Endothelial cell of umbilical vein (primary cell): ENCODE data around the gene MYLK2. TPM values are rescaled to one million over a fixed set of nuclear protein-coding genes. Genes with fewer than 3 reads are reported as not detected.

Experiments used
- BruUV-seq: library from RNA; stranded (reverse); fragments of 400-500 nt; replicated peaks from 2 replicates; lab custom pipeline; 2021; lab: Mats Ljungman, UMichigan
- CTCF ChIA-PET: fragments of 300-600, 350-600 bp; sonication (Branson Sonifier 250); formaldehyde crosslinking; loops from one replicate; lab custom pipeline; 2021; ENCODE audit warnings: antibody characterized with exemption, inconsistent platforms; lab: Charles Lee
- POLR2A ChIA-PET: fragments of 300-600, 350-600 bp; sonication (Branson Sonifier 250); formaldehyde crosslinking; loops from one replicate; lab custom pipeline; 2021; ENCODE audit warnings: antibody characterized with exemption, inconsistent platforms; lab: Charles Lee
- DNase-seq: peaks from one replicate; pipeline ENCODE4 v3.0.0-alpha.2; 2011; ENCODE audit warnings: low read depth, low spot score
- FAIRE-seq: peaks from 2 replicates; lab custom pipeline; 2011; peaks lifted over from hg19 to GRCh38; lab: Jason Lieb, UNC
- H2AFZ ChIP-seq: 2 replicates; pipeline ENCODE4 v1.6.0; 2012; ENCODE audit warnings: low read depth, low read length, control low read depth, inconsistent platforms
- H3K27ac ChIP-seq: 2 replicates; pipeline ENCODE4 v1.5.1; 2011; ENCODE audit warnings: low read depth, mild to moderate bottlenecking, control low read depth, low read length, moderate library complexity; ENCODE audit not compliant: insufficient read depth
- H3K27me3 ChIP-seq, 2 experiments: 2 replicates each; pipeline versions ENCODE4 v1.6.0 to v1.6.1; 2011; ENCODE audit warnings: low read length in 2 of 2, mixed read lengths in 1 of 2; ENCODE audit not compliant: control insufficient read depth in 2 of 2, insufficient read depth in 2 of 2
- H3K36me3 ChIP-seq, 2 experiments: 2 replicates in 1 of 2; 3 replicates in 1 of 2; pipeline ENCODE4 v1.5.1; 2011; ENCODE audit warnings: low read length in 2 of 2, mild to moderate bottlenecking in 1 of 2, moderate library complexity in 1 of 2; ENCODE audit not compliant: control insufficient read depth in 2 of 2, insufficient read depth in 2 of 2; ENCODE audit errors: extremely low read depth in 1 of 2
- H3K4me1 ChIP-seq: 3 replicates; pipeline ENCODE4 v1.5.1; 2011; ENCODE audit warnings: mild to moderate bottlenecking, low read length; ENCODE audit not compliant: control insufficient read depth, insufficient read depth; ENCODE audit errors: extremely low read depth
- H3K4me2 ChIP-seq: 2 replicates; pipeline ENCODE4 v1.6.1; 2011; ENCODE audit warnings: low read length, control low read depth, mixed read lengths; ENCODE audit not compliant: insufficient read depth
- H3K4me3 ChIP-seq, 3 experiments: fragments of 200-600 bp in 1 of 3; sonication (generic), shearing (Covaris generic) in 1 of 3; replicated peaks in 1 of 3; 2 replicates each; pipeline ENCODE4 v1.5.1; 2011 to 2016; ENCODE audit warnings: control low read depth in 3 of 3, low read length in 3 of 3, mild to moderate bottlenecking in 2 of 3, inconsistent platforms in 1 of 3, low read depth in 1 of 3, moderate library complexity in 1 of 3; ENCODE audit not compliant: insufficient read depth in 1 of 3
- H3K79me2 ChIP-seq: 2 replicates; pipeline ENCODE4 v1.6.0; 2012; ENCODE audit warnings: low read length, inconsistent platforms; ENCODE audit not compliant: control insufficient read depth, insufficient read depth
- H3K9ac ChIP-seq: replicated peaks from 2 replicates; pipeline ENCODE3; 2011; ENCODE audit warnings: low read length, control low read depth; ENCODE audit not compliant: insufficient read depth; ENCODE audit errors: extremely low read depth
- H3K9me1 ChIP-seq: replicated peaks from 3 replicates; pipeline ENCODE4 v1.6.0; 2011; ENCODE audit warnings: mild to moderate bottlenecking, low read length; ENCODE audit not compliant: control insufficient read depth, insufficient read depth; ENCODE audit errors: extremely low read depth
- H3K9me3 ChIP-seq: replicated peaks from 2 replicates; pipeline ENCODE4 v1.5.1; 2012; ENCODE audit warnings: low read length, inconsistent platforms; ENCODE audit not compliant: control insufficient read depth, insufficient read depth
- H4K20me1 ChIP-seq: replicated peaks from 2 replicates; pipeline ENCODE3; 2011; ENCODE audit warnings: mild to moderate bottlenecking, low read length; ENCODE audit not compliant: control insufficient read depth, insufficient read depth; ENCODE audit errors: extremely low read depth
- EZH2 ChIP-seq: IDR thresholded peaks from 2 replicates; pipeline ENCODE4 v1.6.1; 2012; ENCODE audit warnings: borderline replicate concordance, low read depth, mild to moderate bottlenecking, moderate library complexity, low read length, inconsistent platforms; ENCODE audit not compliant: severe bottlenecking
- FOS ChIP-seq: IDR thresholded peaks from 2 replicates; pipeline ENCODE4 v1.6.1; 2011; ENCODE audit warnings: mild to moderate bottlenecking, low read length, moderate library complexity, borderline replicate concordance; ENCODE audit not compliant: insufficient read depth
- GATA2 ChIP-seq: IDR thresholded peaks from 2 replicates; pipeline ENCODE4 v1.7.0; 2011; ENCODE audit warnings: low read depth, mild to moderate bottlenecking, moderate library complexity, mixed read lengths, low read length; ENCODE audit not compliant: insufficient read length, insufficient read depth
- JUN ChIP-seq: IDR thresholded peaks from 2 replicates; pipeline ENCODE4 v1.6.1; 2011; ENCODE audit warnings: borderline replicate concordance, low read depth; ENCODE audit not compliant: insufficient read length, insufficient read depth
- MYC ChIP-seq: IDR thresholded peaks from one replicate; pipeline ENCODE4 v1.6.1; 2011; ENCODE audit warnings: mild to moderate bottlenecking, low read depth, low read length
- POLR2A ChIP-seq: IDR thresholded peaks from 2 replicates; pipeline ENCODE4 v1.6.1; 2012; ENCODE audit warnings: low read depth, mild to moderate bottlenecking, control low read depth, low read length
- POLR2AphosphoS5 ChIP-seq: IDR thresholded peaks from 2 replicates; pipeline ENCODE4 v1.6.1; 2012; ENCODE audit warnings: low read depth, mild to moderate bottlenecking, control low read depth, low read length, moderate library complexity; ENCODE audit not compliant: insufficient read depth
- dilution Hi-C: fragments of 300-500 bp; cut with MboI; formaldehyde crosslinking; loops from one replicate; pipeline ENCODE4 v1.15.0; 2019; ENCODE audit warnings: low sequenced_read_pairs; ENCODE audit not compliant: extremely low pct_ligation_motif_present
- intact Hi-C: fragments of 100-400 bp; cut with micrococcal nuclease; formaldehyde crosslinking; loops from one replicate; pipeline ENCODE4 v1.10.0; 2022
- polyA plus RNA-seq, 4 experiments: library from polyadenylated mRNA; depleted of rRNA in 3 of 4; stranded (reverse) in 3 of 4; unstranded in 1 of 4; fragments of >200 nt; gene quantifications; 2 replicates each; pipeline versions ENCODE4 v1.2.1 to v1.2.3, GENCODE V29; 2011 to 2012; ENCODE audit warnings: missing spikeins in 1 of 4
- total RNA-seq: library from RNA; stranded (reverse); gene quantifications from 2 replicates; pipeline ENCODE4 v1.2.3, GENCODE V29; 2021
- TF ChIP-seq, protein P1 (sequence below): IDR thresholded peaks from 2 replicates; pipeline ENCODE4 v1.6.1; 2011; ENCODE audit not compliant: insufficient read depth, insufficient read length
- TF ChIP-seq, protein P2 (sequence below), 2 donors: IDR thresholded peaks; 1 replicate in 1 of 2; 2 replicates in 1 of 2; pipeline ENCODE4 v1.5.1; 2011; ENCODE audit warnings: low read length in 2 of 2, mild to moderate bottlenecking in 2 of 2, moderate library complexity in 2 of 2, control low read depth in 1 of 2, inconsistent platforms in 1 of 2, low read depth in 1 of 2; ENCODE audit not compliant: insufficient read depth in 1 of 2; ENCODE audit errors: extremely low read depth in 1 of 2

The MYLK2 gene
- total and polyA plus RNA-seq, 2 donors (not counting 3 experiments of a cell fraction or from before 2014, with no cell fraction given), result 2.6 to 2.7 TPM

DNA sequence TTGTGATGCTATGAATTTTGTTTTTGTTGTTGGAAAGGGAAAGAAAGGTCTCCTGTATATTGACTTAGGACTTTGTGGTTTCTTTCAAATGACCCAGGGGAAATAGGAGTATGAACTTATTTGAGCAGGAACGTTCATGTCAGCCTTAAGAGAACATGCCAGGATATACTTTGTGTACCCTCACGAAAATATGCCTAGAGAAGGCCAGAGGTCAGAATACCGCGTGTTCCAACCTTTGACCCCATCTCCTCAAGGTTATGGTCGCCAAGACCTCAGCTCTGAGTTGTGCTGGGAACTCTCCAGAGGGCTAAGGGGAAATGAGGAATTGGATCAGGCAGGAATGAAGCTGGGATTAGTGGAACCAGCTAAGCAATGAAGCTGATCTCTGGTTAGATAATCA lies 62.8 kb downstream of the MYLK2 start:
- no peak overlapping the region for H3K4me2 ChIP-seq
- BruUV-seq, result no TSS peak
- FAIRE-seq, result no peak
- H4K20me1 ChIP-seq, result no peaks in the 10 kb centered on the region
- no peaks in the 10 kb centered on the region for H3K36me3 ChIP-seq
- no peak overlapping the region for H2AFZ ChIP-seq
- H3K4me3 ChIP-seq, result no peak overlapping the region
- H3K27me3 ChIP-seq, result peaks cover 4 to 6% of the 10 kb centered on the region in 2 experiments
- H3K9me1 ChIP-seq, result no peaks in the 10 kb centered on the region
- DNase-seq, result no peak
- H3K27ac ChIP-seq, result no peak overlapping the region
- H3K9me3 ChIP-seq, result no peaks in the 10 kb centered on the region
- H3K79me2 ChIP-seq, result no peaks in the 10 kb centered on the region
- H3K4me1 ChIP-seq, result no peaks in the 10 kb centered on the region
- dilution Hi-C loops, result no loop called here
- no peak overlapping the region for H3K9ac ChIP-seq
- TF ChIP-seq JUN (no peak), MYC (no peak), FOS (no peak), POLR2AphosphoS5 (no peak), GATA2 (no peak), POLR2A (no peak), EZH2 (no peak)
- TF ChIP-seq, protein P1, sequence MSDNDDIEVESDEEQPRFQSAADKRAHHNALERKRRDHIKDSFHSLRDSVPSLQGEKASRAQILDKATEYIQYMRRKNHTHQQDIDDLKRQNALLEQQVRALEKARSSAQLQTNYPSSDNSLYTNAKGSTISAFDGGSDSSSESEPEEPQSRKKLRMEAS, result no peak
- TF ChIP-seq, protein P2, sequence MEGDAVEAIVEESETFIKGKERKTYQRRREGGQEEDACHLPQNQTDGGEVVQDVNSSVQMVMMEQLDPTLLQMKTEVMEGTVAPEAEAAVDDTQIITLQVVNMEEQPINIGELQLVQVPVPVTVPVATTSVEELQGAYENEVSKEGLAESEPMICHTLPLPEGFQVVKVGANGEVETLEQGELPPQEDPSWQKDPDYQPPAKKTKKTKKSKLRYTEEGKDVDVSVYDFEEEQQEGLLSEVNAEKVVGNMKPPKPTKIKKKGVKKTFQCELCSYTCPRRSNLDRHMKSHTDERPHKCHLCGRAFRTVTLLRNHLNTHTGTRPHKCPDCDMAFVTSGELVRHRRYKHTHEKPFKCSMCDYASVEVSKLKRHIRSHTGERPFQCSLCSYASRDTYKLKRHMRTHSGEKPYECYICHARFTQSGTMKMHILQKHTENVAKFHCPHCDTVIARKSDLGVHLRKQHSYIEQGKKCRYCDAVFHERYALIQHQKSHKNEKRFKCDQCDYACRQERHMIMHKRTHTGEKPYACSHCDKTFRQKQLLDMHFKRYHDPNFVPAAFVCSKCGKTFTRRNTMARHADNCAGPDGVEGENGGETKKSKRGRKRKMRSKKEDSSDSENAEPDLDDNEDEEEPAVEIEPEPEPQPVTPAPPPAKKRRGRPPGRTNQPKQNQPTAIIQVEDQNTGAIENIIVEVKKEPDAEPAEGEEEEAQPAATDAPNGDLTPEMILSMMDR (IDR thresholded peaks at IDR 0.05; ENCODE audit: extremely low read depth in 1 of 2, insufficient read depth in 1 of 2, low read depth in 1 of 2, low read length in 2 of 2), result no peak
- POLR2A ChIA-PET, result no interaction called here
- intact Hi-C loops, result loop anchor here (5.0 kb wide), 1 partner anchor 125 kb away; no protein-coding TSS in a partner anchor
- CTCF ChIA-PET, result interaction anchor here (1.3 to 1.5 kb wide), 2 partner anchors 22 to 70 kb away, joined by 3 read pairs; partner anchors contain the start of gene PDRG1
